HepG2 (cell line): Measurements from ENCODE around the gene CDH22. TPM values are rescaled to one million over a fixed set of nuclear protein-coding genes. Genes with fewer than 3 reads are reported as not detected.

Experiments
- AKAP8 ChIP-seq: sonication (generic); formaldehyde crosslinking; IDR thresholded peaks from 2 replicates; pipeline ENCODE4 v1.5.1; 2020; ENCODE audit warnings: mild to moderate bottlenecking, missing genetic modification reagents
- BRF2 ChIP-seq: sonication (generic); formaldehyde crosslinking; IDR thresholded peaks from 2 replicates; pipeline ENCODE4 v1.8.1; 2022; ENCODE audit warnings: mild to moderate bottlenecking, missing genetic modification reagents
- ELK4 ChIP-seq: sonication (generic); formaldehyde crosslinking; IDR thresholded peaks from 2 replicates; pipeline ENCODE4 v1.9.0; 2021; ENCODE audit warnings: missing genetic modification reagents, borderline replicate concordance
- KAT7 ChIP-seq: IDR thresholded peaks from 2 replicates; pipeline ENCODE4 v1.6.1; 2018; ENCODE audit warnings: borderline replicate concordance, missing compliant biosample characterization
- MAF1 ChIP-seq: sonication (generic); formaldehyde crosslinking; IDR thresholded peaks from 2 replicates; pipeline ENCODE4 v1.5.0; 2020; ENCODE audit warnings: missing genetic modification reagents, borderline replicate concordance
- MBD4 ChIP-seq: IDR thresholded peaks from 2 replicates; pipeline ENCODE4 v1.6.1; 2012; ENCODE audit warnings: low read length, inconsistent platforms, borderline replicate concordance
- SIX1 ChIP-seq: sonication (generic); formaldehyde crosslinking; IDR thresholded peaks from 2 replicates; pipeline ENCODE4 v1.4.0; 2020; ENCODE audit warnings: missing genetic modification reagents, borderline replicate concordance
- TP53 ChIP-seq: sonication (generic); formaldehyde crosslinking; conservative IDR thresholded peaks from 2 replicates; pipeline ENCODE4 v1.4.0; 2020; ENCODE audit warnings: missing genetic modification reagents
- ZFP36L2 ChIP-seq: sonication (generic); formaldehyde crosslinking; IDR thresholded peaks from 2 replicates; pipeline ENCODE4 v1.4.0; 2020; ENCODE audit warnings: missing genetic modification reagents
- ZMYM2 ChIP-seq: sonication (generic); formaldehyde crosslinking; IDR thresholded peaks from 2 replicates; pipeline ENCODE4 v1.8.0; 2022; ENCODE audit warnings: mild to moderate bottlenecking, missing genetic modification reagents
- ZNF230 ChIP-seq: sonication (generic); formaldehyde crosslinking; IDR thresholded peaks from 2 replicates; pipeline ENCODE4 v1.4.0; 2020; ENCODE audit warnings: mild to moderate bottlenecking, missing genetic modification reagents
- ZNF30 ChIP-seq: sonication (generic); formaldehyde crosslinking; IDR thresholded peaks from 2 replicates; pipeline ENCODE4 v1.5.0; 2020; ENCODE audit warnings: mild to moderate bottlenecking, missing genetic modification reagents
- ZNF333 ChIP-seq: sonication (generic); formaldehyde crosslinking; IDR thresholded peaks from 2 replicates; pipeline ENCODE4 v1.4.0; 2020; ENCODE audit warnings: mild to moderate bottlenecking, missing genetic modification reagents, borderline replicate concordance
- ZNF382 ChIP-seq: sonication (generic); formaldehyde crosslinking; IDR thresholded peaks from 2 replicates; pipeline ENCODE4 v1.5.0; 2020; ENCODE audit warnings: missing genetic modification reagents, mild to moderate bottlenecking, borderline replicate concordance
- ZNF44 ChIP-seq: sonication (generic); formaldehyde crosslinking; IDR thresholded peaks from 2 replicates; pipeline ENCODE4 v1.5.1; 2020; ENCODE audit warnings: mild to moderate bottlenecking, missing genetic modification reagents
- ZNF550 ChIP-seq: sonication (generic); formaldehyde crosslinking; IDR thresholded peaks from 2 replicates; pipeline ENCODE4 v1.4.0; 2020; ENCODE audit warnings: mild to moderate bottlenecking, missing genetic modification reagents, borderline replicate concordance
- ZSCAN5A ChIP-seq: sonication (generic); formaldehyde crosslinking; IDR thresholded peaks from 2 replicates; pipeline ENCODE4 v1.8.0; 2022; ENCODE audit warnings: mild to moderate bottlenecking, missing genetic modification reagents, borderline replicate concordance
- polyA plus RNA-seq, 8 experiments: library from polyadenylated mRNA; depleted of rRNA in 3 of 8; stranded (reverse) in 7 of 8; unstranded in 1 of 8; fragments of >200 nt; fragmentation: Illumina TruSeq in 4 of 8; extraction: Trizol in 4 of 8; gene quantifications; 2 replicates each; pipeline versions ENCODE4 v1.2.1 to v1.2.3, GENCODE V29; 2011 to 2016; ENCODE audit warnings: low read depth in 4 of 8, missing spikeins in 1 of 8, mixed read lengths in 1 of 8; ENCODE audit not compliant: insufficient read depth in 1 of 8
- total RNA-seq, 5 experiments: library from RNA; depleted of rRNA; stranded (reverse); fragments of >200 nt; fragmentation: Illumina TruSeq; extraction: Trizol; gene quantifications; 2 replicates each; pipeline ENCODE4 v1.2.3, GENCODE V29; 2016; ENCODE audit warnings: low read depth in 1 of 5
- TF ChIP-seq, protein P1 (sequence below): sonication (generic); formaldehyde crosslinking; IDR thresholded peaks from 2 replicates; pipeline ENCODE4 v1.4.0; 2020; ENCODE audit warnings: mild to moderate bottlenecking, missing genetic modification reagents
- TF ChIP-seq, protein P2 (sequence below): IDR thresholded peaks from 2 replicates; pipeline ENCODE4 v1.6.1; 2012; ENCODE audit warnings: low read length, improper control_type of control experiment

Gene CDH22
- total and polyA plus RNA-seq, 2 of the 13 experiments (the other 11 are each of a cell fraction or from before 2014, with no cell fraction given): not detected

- TF ChIP-seq TP53 (CRISPR knock-in tag) (no peak), ZMYM2 (CRISPR knock-in tag) (no peak), KAT7 (no peak), MAF1 (CRISPR knock-in tag) (no peak; the same call in 1 of the 2 replicates), MBD4 (no peak), ZNF44 (CRISPR knock-in tag) (no peak), ZNF333 (CRISPR knock-in tag) (peak; percentile 97), SIX1 (CRISPR knock-in tag) (no peak), ZNF382 (CRISPR knock-in tag) (no peak), AKAP8 (CRISPR knock-in tag) (no peak), ZNF30 (CRISPR knock-in tag) (no peak), BRF2 (CRISPR knock-in tag) (no peak), ZNF550 (CRISPR knock-in tag) (0 out of 2 replicates have a peak, but pooled peaks have one; percentile 60), ZNF230 (peak; percentile 88; the same call in 1 of the 2 replicates), ZSCAN5A (CRISPR knock-in tag) (no peak), ZFP36L2 (0 out of 2 replicates have a peak, but pooled peaks have one; percentile 43), ELK4 (CRISPR knock-in tag) (no peak)
- TF ChIP-seq, protein P1, sequence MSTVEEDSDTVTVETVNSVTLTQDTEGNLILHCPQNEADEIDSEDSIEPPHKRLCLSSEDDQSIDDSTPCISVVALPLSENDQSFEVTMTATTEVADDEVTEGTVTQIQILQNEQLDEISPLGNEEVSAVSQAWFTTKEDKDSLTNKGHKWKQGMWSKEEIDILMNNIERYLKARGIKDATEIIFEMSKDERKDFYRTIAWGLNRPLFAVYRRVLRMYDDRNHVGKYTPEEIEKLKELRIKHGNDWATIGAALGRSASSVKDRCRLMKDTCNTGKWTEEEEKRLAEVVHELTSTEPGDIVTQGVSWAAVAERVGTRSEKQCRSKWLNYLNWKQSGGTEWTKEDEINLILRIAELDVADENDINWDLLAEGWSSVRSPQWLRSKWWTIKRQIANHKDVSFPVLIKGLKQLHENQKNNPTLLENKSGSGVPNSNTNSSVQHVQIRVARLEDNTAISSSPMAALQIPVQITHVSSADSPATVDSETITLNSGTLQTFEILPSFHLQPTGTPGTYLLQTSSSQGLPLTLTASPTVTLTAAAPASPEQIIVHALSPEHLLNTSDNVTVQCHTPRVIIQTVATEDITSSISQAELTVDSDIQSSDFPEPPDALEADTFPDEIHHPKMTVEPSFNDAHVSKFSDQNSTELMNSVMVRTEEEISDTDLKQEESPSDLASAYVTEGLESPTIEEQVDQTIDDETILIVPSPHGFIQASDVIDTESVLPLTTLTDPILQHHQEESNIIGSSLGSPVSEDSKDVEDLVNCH: peak; percentile 38; the same call in 1 of the 2 replicates
- TF ChIP-seq, protein P2, sequence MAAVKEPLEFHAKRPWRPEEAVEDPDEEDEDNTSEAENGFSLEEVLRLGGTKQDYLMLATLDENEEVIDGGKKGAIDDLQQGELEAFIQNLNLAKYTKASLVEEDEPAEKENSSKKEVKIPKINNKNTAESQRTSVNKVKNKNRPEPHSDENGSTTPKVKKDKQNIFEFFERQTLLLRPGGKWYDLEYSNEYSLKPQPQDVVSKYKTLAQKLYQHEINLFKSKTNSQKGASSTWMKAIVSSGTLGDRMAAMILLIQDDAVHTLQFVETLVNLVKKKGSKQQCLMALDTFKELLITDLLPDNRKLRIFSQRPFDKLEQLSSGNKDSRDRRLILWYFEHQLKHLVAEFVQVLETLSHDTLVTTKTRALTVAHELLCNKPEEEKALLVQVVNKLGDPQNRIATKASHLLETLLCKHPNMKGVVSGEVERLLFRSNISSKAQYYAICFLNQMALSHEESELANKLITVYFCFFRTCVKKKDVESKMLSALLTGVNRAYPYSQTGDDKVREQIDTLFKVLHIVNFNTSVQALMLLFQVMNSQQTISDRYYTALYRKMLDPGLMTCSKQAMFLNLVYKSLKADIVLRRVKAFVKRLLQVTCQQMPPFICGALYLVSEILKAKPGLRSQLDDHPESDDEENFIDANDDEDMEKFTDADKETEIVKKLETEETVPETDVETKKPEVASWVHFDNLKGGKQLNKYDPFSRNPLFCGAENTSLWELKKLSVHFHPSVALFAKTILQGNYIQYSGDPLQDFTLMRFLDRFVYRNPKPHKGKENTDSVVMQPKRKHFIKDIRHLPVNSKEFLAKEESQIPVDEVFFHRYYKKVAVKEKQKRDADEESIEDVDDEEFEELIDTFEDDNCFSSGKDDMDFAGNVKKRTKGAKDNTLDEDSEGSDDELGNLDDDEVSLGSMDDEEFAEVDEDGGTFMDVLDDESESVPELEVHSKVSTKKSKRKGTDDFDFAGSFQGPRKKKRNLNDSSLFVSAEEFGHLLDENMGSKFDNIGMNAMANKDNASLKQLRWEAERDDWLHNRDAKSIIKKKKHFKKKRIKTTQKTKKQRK: no peak
Observed at GRCh38 chr20:46307139-46307998, 929 bp downstream of the CDH22 start (continued).
